ENCODE data around the gene SRXN1. TPM values are rescaled to one million over a fixed set of nuclear protein-coding genes. Genes with fewer than 3 reads are reported as not detected.
"Not testable (repeated sequence)": the region's sequence is repeated elsewhere in the genome, so short reads cannot be mapped to it uniquely, and the experiment has no call there.

Gene SRXN1
- total RNA-seq, 1 donor from 2014 or later = 34.7 TPM

- ATAC-seq = no peak
These were observed 803 bp upstream of the SRXN1 start for GRCh38 chr20:653590-654416.

DNA sequence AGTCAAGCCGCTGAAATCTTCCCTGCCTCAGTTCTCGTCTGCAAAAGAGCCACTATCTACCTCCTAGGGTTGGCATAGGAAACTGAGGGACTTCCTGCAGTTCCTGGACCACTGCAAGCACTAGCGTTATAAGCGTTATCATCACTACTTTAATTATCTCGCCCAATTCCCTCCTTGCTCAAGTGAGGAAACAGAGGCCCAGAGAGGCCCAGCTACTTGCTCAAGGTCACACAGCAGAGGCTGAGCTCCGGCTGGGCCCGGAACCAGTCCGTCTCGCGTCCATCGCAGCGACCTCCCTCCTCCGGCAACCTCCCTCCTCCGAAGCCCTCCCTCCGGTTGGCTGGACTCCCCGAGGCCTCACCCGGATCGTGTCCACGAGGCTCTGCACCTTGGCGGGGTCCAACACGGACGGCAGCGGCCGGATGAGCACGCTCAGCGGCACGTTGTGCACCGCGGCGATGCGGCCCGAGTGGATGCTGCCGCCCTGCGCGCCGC is 338 bp downstream of the SRXN1 start:
- peak; percentile 3 for ATAC-seq

GRCh38 chr20:651713-652614 is 1.0 kb downstream of the SRXN1 start:
- no peak for ATAC-seq

DNA sequence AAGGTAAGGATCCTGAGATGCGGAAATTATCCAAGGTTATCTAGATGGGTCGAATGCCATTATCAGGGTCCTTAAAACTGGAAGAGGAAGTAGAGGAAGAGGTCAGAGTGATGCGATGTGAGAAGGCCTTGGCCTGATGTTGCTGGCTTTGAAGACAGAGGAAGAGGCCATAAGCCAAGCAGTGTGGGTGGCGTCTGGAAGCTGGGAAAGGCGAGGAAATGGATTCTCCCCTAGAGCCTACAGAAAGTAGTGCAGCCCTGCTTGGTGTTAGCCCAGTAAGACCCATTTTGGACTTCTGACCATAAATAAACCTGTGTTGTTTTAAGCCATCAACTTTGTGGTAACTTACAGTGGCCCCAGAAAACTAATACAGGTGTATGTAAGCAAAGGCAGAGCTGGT is 2.0 kb downstream of the SRXN1 start:
- no peak for ATAC-seq

GRCh38 chr20:650281-650680 is 2.7 kb downstream of the SRXN1 start:
- no peak for ATAC-seq

DNA sequence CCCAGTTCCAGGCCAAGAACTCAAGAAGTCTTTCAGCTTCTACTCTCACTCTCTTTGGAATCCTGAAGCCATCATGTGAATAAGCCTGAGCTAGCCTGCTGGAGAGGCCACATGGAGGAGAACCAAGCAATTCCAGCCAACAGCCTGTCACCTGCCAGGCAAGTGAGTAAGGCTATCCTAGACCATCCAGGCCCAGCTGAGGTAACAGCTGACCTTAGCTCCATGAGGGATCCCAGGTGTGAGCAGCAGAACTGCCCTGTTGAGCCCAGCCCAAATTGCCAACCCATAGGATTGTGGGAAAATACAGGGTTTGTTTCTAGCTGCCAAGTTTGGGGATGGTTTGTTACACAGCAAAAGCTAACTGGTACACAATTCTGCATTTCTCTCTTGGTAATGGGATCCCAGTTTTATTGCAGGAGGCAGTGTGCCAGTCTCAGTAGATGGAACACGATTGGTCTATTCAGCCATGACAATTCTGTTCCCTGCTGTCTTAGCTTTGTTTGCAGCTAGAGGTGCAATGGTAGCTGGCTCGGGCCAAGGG is 5.5 kb downstream of the SRXN1 start:
- ATAC-seq = no peak

- ATAC-seq = no peak
These were observed 6.1 kb downstream of the SRXN1 start for GRCh38 chr20:646868-647233.

GRCh38 chr20:646107-646867 is 6.7 kb downstream of the SRXN1 start:
- no peak for ATAC-seq

GRCh38 chr20:645318-646106 is 7.5 kb downstream of the SRXN1 start:
- ATAC-seq = peak; percentile 69

GRCh38 chr20:644692-645317 is 8.2 kb downstream of the SRXN1 start:
- ATAC-seq = no peak

DNA sequence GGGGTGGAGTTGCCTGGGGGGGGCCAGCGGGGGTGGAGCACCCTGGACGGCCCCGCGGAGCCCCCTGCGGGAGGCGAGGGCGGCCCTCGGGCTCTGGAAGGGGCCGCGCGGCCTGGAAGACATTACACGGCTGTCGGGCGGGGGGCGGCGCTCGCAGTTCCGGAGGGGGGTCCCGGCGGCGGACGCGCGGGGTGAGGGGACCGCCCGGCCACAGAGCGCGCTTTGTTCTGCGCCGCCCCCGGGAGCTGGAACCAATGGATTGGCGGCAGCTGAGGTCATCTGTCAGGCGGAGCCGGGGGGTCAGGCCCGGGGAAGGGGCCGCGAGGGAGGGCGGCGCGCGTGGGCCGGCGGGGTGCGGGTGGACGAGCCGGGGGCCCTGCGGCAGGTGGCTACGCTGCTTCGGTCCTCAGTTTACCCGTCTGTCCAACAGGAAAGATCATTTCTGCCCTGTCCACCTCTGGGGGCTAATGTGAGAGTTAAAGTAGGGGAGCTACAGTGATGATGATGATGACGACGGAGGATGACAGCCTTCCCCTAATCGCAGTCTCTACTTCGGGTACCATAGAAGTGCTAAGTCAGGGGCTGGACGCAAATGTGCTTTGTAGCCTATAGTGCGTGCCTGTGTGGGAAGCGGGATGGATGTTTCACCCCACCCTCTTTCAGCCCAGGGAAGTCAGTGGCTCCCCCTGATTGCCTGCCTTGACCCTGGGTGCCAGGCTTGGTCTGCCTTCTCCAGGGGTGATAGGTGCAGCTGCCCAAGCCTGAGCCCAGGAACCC is 10.4 kb downstream of the SRXN1 start:
- ATAC-seq = no peak

DNA sequence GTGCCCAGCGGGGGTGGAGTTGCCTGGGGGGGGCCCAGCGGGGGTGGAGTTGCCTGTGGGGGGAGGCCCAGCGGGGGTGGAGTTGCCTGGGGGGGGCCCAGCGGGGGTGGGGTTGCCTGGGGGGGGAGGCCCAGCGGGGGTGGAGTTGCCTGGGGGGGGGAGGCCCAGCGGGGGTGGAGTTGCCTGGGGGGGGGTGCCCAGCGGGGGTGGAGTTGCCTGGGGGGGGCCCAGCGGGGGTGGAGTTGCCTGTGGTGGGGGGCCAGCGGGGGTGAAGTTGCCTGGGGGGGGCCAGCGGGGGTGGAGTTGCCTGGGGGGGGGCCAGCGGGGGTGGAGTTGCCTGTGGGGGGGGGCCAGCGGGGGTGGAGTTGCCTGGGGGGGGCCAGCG is 11.0 kb downstream of the SRXN1 start:
- not testable (repeated sequence) for ATAC-seq

GRCh38 chr20:641516-641875 is 11.5 kb downstream of the SRXN1 start:
- no peak for ATAC-seq

DNA sequence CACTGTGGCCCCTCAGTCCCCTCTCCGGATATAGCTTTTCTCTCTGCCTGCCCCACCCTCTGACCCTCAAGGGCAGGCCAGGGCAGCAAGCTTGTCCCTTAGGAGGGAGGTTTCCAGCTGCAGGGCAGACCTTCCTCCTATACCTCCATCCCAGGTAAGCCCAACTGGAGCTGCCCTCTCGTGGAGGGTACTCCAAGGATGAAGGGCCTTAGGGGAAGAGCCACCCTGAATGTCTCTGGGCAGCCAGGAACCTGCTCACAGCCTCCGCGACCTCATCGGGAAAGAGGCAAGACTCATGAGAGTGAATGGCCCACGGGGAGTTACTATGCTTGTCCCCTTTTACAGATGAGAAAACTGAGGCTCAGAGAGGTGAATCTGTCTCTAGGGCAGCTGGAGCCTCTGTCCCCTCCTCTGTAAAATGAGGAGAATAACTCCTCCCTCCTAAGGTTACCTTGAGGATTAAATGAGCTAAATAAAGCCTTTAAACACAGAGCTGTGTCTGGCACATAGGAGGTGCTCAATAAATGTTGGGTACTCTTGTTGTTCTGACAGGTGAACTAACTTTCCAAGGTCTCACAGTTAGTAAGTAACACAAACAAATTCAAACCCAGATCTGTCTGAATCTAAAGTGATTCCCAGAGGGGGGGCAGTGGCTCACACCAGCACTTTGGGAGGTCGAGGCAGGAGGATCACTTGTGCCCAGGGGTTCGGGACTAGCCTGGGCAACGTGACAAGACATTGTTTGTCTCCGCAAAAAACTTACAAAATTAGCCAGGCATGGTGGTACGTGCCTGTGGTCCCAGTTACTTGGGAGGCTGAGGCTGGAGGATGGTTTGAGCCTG is 12.1 kb downstream of the SRXN1 start:
- peak; percentile 24 for ATAC-seq

- no peak for ATAC-seq
These were observed 14.4 kb downstream of the SRXN1 start for GRCh38 chr20:638579-638978.

GRCh38 chr20:637559-637958 is 15.4 kb downstream of the SRXN1 start:
- ATAC-seq = no peak

- no peak for ATAC-seq
These were observed 17.1 kb downstream of the SRXN1 start for GRCh38 chr20:635893-636338.

DNA sequence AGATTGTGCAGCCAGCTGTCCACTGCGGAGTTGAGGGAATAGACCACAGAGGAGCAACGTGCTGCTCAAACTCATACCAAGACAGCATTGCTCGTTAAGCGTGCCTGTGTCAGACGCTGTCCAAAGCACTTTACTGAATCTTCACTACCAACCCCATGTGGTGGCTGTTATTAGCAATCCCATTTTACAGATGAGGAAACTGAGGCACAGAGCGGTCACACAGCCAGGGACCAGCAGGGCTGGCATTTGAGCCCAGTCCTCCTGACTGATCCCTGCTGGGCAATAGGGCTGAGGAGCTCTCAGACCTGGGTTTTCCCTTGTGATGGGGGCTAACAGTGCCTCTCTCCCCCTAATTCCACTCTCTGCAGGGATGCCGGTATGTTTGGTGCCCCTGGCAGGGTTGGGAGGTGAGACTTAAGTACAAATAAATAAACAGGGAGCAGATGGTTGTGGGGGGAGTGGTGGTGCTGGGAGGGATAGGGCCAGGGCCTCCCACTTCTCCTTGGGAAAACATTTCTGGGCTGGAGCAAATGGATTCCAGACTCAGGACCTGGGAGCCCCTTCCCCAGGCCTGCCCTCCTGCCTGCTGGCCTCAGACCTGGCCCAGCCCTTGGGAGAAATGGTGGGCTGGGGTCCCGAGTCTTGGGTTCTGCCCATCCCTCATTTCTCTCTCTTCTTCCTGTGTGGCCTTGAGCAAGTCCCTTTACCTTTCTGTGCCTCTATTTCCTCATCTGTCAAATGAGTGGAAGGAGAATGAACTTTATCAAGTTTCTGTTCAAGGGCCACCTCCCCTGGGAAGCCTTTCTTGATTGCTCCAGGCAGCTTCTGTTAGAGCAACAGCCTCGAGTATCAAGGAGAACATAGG is 17.7 kb downstream of the SRXN1 start:
- ATAC-seq = no peak
